Smooth muscle cell of the pulmonary artery (primary cell): ENCODE data around the gene ERICH2. TPM values are rescaled to one million over a fixed set of nuclear protein-coding genes. Genes with fewer than 3 reads are reported as not detected.

Source experiments
- total RNA-seq: library from RNA; depleted of rRNA; stranded (reverse); fragments of >200 nt; gene quantifications from 2 replicates; pipeline ENCODE4 v1.2.3, GENCODE V29; 2014

Gene ERICH2, protein sequence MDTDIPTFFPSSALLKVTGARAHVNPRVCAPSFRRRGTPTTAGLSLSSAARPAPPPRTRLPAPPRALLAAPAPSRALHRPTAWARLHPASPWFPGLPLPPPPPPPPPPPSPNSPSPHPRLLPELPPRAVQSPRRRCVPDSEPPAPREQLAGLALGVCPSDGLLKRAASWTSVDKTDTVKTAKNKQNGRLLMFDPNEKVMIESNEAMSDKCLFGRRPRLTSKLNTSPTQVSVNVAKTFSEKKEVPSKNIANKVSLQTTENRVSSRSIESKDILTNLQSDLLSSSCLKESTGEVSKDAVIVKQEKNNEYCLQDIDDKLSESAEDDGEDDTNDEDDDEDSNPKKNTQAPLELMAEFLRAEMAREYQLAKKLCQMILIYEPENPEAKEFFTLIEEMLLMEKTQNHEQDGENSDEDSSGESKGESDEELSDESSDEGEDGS
- total RNA-seq: 0.39 and 0.76 TPM in 2 replicates

GRCh38 chr2:170770008-170770605, at the start of gene ERICH2:
Gene ERICH2, plus strand, starts transcription at chr2:170770378. Its CDS starts 304 bp downstream, at chr2:170770682.

GRCh38 chr2:170816504-170817092, 46.4 kb downstream of the ERICH2 start, which contains the start of gene GAD1:
Gene GAD1, plus strand, starts transcription at chr2:170816887. Its CDS starts 1,705 bp downstream, at chr2:170818592.

Other genes with a start within 250 kb of the ERICH2 start
- gene SP5, start 55.0 kb upstream of the ERICH2 start, total RNA-seq: not detected in 2 replicates
- 0.07 TPM in 1 of 2 replicates, not detected in the other for gene GAD1, start 46.5 kb downstream of the ERICH2 start, total RNA-seq
- 34.5 and 37.1 TPM in 2 replicates for gene GORASP2, start 158.9 kb downstream of the ERICH2 start, total RNA-seq